Peyer's patch (tissue), 4 donors: ENCODE data around the gene AXDND1.

Experiments
- POLR2A ChIP-seq, 2 donors: fragments of 450-650 bp; IDR thresholded peaks; one replicate each; pipeline ENCODE4 v1.5.1; 2017; ENCODE audit warnings: antibody characterized with exemption in 2 of 2, mild to moderate bottlenecking in 2 of 2, moderate library complexity in 2 of 2
- TF ChIP-seq, protein P1 (sequence below), 6 experiments: fragments of 450-650 bp in 4 of 6; fragments of 200-600 bp in 2 of 6; sonication (generic) in 1 of 6; IDR thresholded peaks; one replicate each; pipeline ENCODE4 v1.5.1; 2017 to 2019; ENCODE audit warnings: antibody characterized with exemption in 6 of 6, mild to moderate bottlenecking in 3 of 6, moderate library complexity in 1 of 6

DNA sequence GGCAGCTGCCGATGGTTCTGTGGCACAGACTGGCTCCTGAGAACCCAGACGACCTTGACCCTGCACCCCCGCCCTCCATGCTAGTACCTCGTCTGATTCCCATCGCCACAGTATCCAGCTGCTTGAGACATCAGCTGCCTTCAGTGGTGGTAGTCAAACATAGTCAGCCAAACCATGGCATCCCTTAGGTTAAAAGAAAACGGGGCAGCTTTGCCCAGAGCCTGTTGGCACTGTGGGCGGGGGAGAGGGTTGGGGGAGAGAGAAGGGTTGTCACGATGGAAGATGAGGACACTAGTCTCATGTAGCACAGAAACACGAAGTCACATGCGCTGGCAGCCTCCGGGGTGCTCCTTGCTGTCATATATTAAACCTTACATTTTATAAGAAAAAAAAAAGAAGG, 224.9 kb downstream of the AXDND1 start:
- TF ChIP-seq, protein P1, sequence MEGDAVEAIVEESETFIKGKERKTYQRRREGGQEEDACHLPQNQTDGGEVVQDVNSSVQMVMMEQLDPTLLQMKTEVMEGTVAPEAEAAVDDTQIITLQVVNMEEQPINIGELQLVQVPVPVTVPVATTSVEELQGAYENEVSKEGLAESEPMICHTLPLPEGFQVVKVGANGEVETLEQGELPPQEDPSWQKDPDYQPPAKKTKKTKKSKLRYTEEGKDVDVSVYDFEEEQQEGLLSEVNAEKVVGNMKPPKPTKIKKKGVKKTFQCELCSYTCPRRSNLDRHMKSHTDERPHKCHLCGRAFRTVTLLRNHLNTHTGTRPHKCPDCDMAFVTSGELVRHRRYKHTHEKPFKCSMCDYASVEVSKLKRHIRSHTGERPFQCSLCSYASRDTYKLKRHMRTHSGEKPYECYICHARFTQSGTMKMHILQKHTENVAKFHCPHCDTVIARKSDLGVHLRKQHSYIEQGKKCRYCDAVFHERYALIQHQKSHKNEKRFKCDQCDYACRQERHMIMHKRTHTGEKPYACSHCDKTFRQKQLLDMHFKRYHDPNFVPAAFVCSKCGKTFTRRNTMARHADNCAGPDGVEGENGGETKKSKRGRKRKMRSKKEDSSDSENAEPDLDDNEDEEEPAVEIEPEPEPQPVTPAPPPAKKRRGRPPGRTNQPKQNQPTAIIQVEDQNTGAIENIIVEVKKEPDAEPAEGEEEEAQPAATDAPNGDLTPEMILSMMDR (IDR thresholded peaks at IDR 0.05) = no peak
- no peak for TF ChIP-seq POLR2A (IDR thresholded peaks at IDR 0.05)
